GM21576 (cell line): ENCODE results near the gene NPAS3.

Experiments used
- ATAC-seq: cut with Tn5 transposase; IDR thresholded peaks from one replicate; pipeline ENCODE4 v1.9.1; 2021; ENCODE audit warnings: mild to moderate bottlenecking, moderate library complexity; ENCODE audit not compliant: unreplicated experiment

Gene NPAS3

DNA sequence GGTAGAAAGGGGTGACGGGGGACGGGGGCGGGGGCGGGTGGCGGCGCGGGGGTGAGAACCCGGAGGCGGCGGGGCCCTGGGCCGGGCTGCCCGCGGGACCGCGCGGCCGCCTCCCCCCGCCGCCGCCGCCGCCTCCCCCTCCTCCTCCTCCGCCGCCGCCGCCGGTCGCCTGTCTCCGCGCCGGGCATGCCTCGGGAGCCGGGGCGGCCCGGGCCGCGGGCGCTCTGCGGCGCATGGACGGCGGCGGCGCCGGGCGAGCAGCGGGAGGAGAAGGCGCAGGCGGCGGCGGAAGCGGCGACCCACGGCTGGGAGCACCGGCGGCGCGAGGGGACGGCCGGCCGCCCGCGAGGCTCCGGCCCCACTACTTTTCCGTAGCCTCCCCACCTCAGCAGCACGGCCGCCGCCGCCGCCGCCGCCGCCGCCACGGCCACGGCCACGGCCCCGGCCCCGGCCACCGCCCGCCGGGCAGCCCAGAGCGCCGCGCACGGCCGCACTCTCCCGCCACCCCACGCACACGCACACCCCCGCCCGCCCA, at the start of gene NPAS3:
Gene NPAS3, plus strand, starts transcription at position 161 of the 535 bp plus-strand sequence.
- no peak for ATAC-seq

DNA sequence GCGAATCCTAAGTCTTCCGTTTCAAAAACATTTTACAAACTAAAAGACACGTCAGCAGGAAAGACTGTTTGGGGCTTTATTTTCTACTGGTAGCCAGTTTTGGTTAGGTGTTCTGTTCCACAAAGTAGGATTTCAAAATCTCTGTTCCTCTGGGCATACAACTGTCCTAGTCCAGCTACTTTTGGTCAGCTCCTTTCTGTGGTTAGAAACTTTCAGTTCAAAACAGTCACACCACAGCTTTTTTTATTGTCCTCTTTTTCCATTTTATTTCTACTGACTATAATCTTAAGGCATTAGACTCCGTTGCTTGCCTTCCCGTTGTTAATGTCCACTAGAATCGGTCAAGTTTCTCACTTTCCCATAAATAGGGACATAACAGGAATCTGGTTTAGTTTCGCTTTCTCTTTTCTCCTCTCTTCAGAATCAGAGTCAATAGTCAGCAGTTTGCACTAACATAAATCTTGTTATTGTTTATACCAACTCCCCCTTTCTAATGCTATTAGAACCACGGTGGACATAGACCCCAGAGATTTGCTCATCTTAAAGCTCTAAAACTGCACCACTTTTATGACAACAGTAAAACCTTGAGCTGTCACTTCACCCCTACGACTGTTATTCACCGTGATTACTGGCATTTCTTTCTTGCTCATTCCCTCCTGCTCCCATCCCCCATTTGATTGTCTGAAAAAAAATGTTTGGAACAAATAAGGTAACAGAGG, 41.5 kb upstream of the NPAS3 start:
- ATAC-seq: no peak

DNA sequence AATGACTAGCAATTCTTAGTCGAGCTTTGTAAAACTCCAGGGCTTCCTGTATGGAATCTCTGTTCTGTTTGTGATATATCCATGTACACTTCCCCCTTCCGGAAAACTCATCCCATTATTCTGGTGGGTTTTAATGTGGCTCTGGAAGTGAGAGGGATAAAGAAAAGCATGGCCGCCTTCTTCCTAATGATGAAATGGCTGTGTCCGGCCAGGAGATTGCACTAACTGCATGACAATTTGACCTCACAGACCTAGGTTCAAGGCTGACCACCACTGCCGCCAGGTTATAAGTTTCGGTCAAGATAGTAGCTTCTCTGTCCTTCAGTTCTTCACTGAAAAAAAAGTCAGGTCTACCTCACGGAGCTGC, 41.0 kb upstream of the NPAS3 start:
- no peak for ATAC-seq

DNA sequence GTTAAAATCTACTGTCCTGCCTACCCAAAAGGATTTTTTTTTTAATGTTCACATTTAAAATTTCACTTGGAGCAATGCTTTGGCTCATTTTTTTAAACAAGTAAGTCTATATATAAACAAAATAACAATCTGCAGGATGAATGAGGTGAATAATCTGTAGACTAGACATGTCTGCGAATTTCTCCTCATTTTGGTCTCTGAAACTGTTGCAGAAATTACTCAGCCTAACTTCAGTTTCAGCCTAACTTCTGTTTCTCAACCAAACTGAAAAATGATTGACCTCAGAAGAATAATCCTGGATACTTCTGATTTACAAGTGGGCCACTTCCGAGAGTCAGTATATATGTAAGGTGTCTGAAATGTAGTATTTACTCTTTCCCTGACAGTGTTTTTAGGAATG, 39.8 kb upstream of the NPAS3 start:
- no peak for ATAC-seq

DNA sequence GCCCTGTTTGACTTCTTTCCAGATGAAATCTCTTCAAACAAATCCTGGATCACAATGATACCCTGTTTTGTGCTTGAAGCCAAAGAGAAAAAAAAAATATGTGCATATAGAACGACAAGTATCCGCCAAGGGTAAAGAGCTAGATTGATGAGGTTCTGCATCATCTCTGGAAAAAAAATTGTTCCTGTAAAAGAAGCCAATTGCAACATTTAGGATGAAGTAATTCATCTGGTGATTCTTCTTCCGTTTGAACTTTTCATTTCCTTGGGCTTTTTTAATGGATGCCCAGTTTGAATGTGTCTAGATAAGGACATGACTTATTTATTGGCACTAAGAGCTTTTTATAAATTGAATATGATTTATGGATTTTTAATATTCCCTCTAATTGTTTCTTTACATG, 38.1 kb upstream of the NPAS3 start:
- ATAC-seq: no peak

DNA sequence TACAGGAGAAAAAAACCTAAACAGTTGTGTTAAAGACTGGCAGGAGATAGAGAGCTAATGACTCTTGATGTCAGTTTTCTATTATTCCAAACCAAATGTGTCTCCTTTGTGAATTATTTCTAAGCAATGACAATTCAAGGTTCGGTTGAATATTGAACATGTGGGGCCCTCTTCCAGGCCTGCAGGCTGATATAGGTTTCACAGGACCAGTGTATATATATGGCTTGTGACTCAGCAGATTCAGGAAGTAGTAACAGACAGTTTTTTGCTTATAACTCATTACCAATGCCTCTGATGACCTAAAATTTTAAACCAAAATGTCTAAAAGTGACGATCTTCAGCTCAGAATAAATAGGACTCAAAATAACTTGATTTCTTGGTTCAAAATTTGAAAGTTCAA, 33.7 kb upstream of the NPAS3 start:
- no peak for ATAC-seq

DNA sequence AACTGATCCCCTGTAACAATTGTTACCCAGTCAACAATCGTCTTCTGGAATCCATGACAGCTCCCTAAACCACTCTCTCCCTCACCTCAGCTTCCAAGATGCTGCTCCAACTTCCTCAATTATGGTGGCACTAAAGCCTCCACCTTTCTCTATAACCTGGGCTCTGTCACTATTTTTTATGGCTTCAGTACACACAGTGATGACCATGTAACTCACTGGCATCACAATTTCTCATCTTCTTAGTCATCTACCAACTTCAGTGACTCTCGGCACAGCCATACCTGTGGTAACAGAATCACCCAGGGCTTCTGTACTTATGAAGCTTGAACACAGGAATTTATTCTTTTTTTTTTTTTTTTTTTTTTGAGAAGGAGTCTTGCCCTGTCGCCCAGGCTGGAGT, 32.0 kb upstream of the NPAS3 start:
- ATAC-seq: no peak

DNA sequence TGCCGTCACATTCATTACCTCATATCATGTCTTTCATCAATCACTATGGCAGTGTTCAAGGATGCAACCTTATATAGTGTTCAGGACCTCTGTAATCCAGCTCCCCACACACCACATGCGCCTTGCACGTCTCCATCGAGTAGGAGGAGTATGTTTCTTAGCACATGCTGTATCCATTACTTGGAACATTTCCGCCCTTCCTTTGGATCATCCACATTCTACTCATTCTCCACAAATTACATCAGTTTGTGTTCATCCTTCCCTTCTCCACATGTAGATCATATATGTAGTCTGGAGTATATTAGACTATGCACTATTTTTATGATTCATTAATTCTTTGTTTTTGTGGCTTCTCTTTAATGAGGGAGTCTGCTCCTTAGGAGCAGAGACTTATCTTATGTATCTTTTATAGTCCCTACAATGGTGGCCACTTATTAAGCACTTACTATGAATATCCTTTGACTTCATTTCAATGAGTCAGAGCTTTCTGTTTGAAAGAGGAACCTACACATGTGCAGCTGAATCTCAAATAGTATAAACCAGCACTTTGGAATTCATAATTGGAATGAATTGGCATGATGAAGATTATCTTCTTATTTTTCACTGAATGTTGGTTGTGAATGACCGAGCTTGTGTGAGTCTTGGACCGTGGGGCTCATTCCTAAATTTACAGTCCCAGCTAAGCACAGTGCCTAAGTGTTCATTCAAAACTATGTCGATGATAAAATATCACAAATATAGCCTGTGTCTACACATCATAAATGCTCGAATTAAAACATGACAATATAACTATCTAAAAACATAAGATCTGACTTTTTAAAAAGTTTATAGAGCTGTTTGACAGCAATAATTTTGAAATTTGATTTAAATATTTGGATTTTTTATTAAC, 30.2 kb upstream of the NPAS3 start:
- ATAC-seq: no peak

DNA sequence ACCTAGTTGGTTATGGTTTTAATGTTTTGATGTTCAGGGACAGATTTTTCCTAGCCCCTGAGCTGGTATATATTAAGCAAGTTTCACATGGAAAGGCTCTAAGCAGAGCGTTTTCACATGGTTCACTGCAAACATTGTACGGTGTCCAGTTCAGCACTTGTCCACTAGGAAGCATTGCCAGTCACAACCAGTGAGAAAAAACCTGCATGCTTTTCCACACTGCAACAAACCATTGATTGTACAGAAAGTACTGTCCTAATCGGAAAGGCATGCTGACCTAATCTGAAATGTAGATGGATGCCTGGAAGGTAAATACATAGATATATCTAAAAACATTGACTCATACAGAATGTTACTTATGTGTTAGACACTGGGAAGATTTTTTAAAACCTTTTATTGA, 25.0 kb upstream of the NPAS3 start:
- no peak for ATAC-seq

DNA sequence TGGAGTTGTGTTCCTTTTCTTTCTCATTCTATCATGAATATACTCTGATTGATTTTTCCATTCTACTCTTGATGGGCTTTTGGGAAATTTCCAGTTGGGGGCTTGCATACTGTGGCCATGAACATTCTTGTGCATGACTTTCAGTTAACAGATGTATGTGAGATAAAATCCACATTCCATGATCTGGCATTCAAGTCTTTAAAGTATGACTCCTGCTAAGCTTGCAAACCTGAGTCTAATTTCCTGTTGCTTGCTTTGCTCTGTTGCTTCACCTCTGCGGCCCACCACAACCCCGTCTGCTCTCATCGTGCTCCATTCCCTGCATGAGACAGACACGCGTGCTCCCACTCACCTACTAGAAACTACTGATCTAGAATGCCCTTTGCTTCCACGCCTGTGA, 24.3 kb upstream of the NPAS3 start:
- ATAC-seq: no peak

DNA sequence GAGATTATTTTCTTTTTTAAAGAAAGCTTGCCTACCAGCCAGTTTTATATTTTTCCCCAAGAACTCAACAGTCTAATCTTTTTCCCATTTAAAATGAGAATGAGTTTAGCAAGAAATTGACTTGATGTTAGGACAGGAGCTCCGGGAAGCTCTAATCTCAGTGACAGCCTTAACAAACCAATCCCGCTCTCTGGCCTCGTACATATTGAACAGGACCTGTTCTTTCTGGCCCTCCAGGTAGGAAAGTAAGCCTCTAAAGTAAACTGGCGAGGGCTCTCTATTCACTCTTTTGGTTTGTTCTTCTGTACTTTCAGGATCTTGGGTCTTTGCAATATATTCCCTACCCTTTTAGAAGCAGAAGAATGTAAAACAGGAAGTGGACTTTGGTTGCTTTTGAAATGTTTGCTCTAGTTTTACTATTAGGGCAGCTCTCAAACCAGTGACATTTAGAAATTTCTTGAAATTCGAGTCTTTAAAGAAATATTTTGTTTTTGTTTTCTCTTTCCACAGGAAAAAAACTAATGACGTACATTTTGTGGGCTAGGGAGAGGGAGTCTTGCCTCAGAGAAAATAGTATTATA, 17.9 kb upstream of the NPAS3 start:
- no peak for ATAC-seq

DNA sequence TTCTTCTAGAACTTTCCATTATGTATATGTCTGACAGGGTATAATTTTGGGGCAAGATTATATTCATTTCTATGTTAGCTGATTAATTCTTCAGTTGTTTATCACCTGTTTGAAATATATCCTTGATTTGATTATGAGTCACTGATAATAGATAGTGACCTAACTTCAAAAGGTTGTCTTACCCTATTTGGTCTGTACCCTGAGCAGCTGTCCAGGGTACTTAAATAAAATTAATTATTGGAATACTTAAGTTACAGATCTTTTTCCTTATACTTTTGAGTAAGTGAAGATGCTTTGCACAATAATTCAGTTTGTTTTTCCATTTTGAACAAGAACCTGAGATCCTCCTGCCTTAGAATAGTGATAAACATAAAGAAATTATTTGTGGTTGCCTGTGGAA, 13.2 kb upstream of the NPAS3 start:
- no peak for ATAC-seq

DNA sequence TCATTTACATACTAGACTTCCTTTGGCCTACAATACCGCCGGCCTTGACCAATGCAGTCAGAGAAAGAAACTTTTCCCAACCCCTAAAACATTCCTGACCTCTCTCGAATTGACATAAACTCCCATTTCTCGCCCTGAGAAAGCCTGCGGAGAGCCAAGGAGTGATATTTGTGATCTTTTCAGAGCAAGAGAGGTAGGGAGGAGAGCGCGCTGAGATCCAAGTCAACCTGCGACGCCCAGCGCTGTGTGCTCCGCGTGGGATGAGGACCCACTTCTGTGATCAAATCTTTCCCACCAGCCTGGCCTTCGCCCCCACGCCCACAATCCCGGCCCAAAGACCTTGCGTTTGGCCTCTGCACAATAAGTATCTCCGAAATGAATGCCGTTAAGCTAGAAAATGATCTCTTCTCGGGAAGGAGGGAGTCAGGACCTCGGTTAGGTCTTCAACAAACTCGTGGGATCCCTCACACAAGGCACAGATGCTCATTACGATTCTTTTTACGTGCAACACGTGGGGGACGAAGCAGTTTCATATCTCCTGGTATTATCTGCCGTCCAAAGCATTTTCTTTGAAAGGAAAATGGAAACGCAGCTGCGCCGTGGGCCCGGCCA, 6.3 kb upstream of the NPAS3 start:
- ATAC-seq: no peak

DNA sequence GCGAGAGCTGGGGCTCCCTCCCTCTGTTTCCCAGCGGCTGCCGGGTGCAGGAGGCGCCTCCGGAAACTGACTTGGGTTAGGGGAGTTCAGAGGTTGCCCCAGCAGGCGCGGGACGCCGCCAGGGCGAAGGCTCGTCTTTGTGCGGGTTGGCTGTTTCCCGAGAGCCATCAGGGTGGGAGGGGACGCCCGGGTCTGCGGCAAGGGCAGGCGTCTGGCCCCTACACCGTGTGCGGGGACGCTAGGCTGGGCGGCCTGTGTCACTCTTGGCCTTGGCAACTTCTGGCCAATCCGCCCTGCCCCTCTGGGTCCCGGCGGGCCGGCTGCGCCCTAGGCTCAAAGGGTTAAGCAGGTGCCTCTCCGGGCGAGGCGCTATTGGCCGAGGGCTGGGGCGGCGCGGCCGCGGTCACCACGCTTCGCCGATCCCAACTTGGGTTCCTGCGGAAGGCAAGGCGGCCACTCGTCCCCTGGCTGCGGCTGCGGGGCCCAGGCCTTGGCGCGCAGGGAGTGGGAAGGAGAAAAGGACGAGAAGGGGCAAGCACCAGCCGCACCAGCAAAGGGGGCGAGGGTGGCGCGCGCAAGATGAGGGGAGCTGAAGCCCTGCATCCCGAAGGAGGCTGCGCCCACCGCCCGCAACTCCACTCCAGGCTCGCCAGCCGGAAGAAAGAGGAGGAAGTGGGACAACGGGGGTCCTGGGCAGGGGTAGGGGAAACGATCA, 5.6 kb upstream of the NPAS3 start:
- no peak for ATAC-seq

DNA sequence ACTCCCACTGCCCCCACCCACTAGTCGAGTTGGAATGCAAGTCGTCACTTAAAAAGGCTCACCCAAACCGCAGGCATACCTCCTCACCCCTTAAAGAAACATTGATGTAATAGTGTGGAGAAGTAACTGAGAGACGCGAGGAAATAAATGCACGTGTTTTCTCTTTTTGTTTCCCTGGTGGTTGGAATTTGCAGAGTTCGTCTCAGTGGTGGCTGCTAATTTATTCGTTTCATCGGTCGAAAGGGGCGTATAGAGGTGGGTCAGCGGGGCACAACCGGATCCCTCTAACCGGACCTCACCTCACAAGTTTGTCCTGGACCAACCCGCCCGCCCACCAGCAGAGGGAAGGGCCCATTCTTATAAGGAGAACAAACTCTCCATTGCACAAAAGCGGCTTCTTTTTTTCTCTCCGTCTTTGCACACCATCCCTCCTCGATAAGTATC, 5.0 kb upstream of the NPAS3 start:
- ATAC-seq: no peak

DNA sequence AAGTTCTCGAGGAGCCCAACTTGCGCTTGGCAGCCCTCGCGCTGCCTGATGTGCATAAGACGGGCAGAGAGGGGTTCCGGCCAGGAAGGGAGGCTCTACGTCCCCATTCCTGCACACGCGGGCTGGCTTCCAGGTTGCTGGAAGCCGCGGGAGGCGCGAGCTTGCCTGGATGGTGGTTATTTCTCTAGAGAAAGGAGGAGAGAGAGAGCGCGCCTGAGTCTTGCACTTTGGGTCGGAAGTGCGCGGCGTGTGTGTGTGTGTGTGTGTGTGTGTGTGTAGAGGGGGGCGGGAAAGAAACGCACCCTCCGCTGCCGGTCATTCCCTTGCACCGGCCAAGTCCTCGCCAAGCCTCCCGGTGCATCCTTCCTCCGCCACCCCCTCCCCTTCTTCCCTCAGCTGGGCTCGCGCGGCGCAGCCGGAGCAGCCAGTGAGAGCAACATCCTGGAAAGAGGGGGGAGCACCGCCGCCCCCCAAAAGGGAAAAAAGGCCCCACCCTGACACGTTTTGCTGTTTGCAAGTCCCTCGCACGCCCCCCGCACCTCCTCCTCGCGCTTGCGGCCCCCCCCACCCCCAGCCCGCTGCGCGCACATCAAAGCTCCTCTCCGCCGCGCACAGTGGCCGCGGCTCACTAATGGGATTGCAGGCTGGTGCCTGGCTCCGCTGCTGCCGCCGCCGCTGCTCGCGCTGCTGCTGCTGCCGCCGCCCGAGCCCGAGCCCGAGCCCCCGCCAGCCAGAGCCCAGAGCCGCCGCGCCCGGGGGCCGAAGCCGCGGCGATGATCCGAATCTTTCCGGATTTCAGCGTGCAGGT, 4.4 kb upstream of the NPAS3 start:
- ATAC-seq: no peak

DNA sequence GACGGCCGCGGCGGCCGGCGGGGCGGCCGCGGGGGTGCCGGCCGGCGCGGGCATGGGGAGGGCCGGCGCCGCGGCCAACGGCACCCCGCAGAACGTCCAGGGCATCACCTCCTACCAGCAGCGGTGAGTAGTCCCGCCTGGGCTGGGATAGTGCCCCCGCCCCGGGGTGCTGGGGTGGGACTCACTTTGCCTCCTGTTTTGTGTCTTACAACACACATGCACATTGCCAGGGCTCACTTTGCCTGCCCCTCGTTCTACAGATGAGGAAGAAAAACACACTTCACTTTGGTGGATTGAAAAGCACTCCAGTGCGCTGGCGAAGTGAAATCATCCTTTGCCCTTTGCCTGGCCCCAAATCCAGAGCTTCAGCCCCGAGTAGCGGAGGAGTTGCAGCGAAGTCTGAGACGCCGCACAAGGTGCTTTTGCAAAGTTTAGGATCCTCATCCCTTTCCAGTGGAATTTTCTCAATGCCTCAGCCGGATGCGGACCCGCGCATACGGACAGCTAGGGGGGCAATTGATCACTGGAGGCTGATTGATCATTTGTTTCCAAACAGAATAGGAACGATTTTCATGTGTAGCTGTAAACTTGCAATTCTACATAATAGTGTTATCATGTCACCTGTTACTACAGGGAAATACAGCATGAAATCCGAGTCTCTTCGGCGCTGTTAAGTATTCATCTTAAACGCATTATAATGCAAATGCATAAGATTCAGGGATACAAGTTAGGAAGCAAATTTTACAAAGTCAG, 3.6 kb upstream of the NPAS3 start:
- no peak for ATAC-seq

DNA sequence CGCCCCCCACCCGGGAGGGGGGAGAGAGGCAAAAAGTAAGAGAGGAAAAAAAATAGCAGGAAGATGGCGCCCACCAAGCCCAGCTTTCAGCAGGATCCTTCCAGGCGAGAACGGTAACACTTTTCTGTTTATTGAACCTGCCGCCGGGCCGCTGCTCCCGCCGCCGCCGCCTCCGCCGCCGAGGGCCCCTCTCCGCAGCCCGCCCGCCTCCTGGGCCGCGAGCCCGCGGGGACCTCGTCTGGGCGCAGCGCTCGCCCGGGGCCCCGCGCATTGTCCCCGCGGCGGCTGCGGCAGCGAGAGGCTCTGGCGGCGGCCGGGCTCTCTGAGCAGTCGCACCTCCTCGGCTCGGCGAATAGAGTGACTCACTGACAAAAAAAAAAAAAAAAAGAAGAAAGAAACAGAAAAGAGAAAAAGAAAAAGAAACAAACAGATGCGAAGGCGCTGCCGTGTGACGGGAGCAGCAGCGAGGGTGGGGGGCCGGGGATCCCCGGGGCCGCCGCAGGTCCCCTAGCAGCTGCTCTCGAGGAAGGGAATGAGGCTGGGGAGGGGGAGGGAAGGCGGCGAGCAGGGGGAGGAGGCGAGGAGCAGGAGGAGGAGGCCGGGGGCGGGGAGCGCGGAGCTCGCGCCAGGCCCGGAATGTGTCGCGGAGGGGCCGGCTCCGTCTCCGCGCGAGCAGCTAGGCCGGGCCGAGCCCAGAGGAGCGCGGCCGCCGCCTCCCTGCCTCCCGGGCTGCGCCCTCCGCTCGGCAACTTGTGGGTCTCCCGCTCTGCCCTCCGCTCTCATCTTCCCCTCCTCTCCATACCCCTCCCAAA, 781 bp downstream of the NPAS3 start:
- no peak for ATAC-seq
